HG03354 (cell line): Measurements from ENCODE around the gene ARHGEF26.

ENCODE experiments used
- ATAC-seq: cut with Tn5 transposase; IDR thresholded peaks from one replicate; pipeline ENCODE4 v1.9.1; 2021; ENCODE audit warnings: mild to moderate bottlenecking; ENCODE audit not compliant: unreplicated experiment, poor library complexity, severe bottlenecking

Gene ARHGEF26

GRCh38 chr3:154112146-154112852, 8.9 kb upstream of the ARHGEF26 start:
- no peak for ATAC-seq

GRCh38 chr3:154113609-154114008, 7.6 kb upstream of the ARHGEF26 start:
- no peak for ATAC-seq

- no peak for ATAC-seq
Observed at GRCh38 chr3:154115332-154115731, 5.9 kb upstream of the ARHGEF26 start.

GRCh38 chr3:154119951-154120350, 1.2 kb upstream of the ARHGEF26 start:
- no peak for ATAC-seq

GRCh38 chr3:154121701-154122551, 736 bp downstream of the ARHGEF26 start:
- peak; percentile 53 for ATAC-seq

GRCh38 chr3:154122552-154122911, 1.3 kb downstream of the ARHGEF26 start:
- no peak for ATAC-seq

GRCh38 chr3:154122912-154123559, 1.8 kb downstream of the ARHGEF26 start:
- no peak for ATAC-seq

GRCh38 chr3:154123906-154124305, 2.7 kb downstream of the ARHGEF26 start:
- no peak for ATAC-seq

GRCh38 chr3:154125378-154126030, 4.3 kb downstream of the ARHGEF26 start:
- ATAC-seq, result no peak

- ATAC-seq, result no peak
Observed at GRCh38 chr3:154126651-154127050, 5.5 kb downstream of the ARHGEF26 start.

- ATAC-seq, result no peak
Observed at GRCh38 chr3:154129625-154130024, 8.4 kb downstream of the ARHGEF26 start.

GRCh38 chr3:154130540-154130939, 9.3 kb downstream of the ARHGEF26 start:
- ATAC-seq, result no peak

- ATAC-seq, result no peak
Observed at GRCh38 chr3:154131830-154132229, 10.6 kb downstream of the ARHGEF26 start.

GRCh38 chr3:154132777-154133375, 11.7 kb downstream of the ARHGEF26 start:
- no peak for ATAC-seq

- ATAC-seq, result no peak
Observed at GRCh38 chr3:154135511-154136173, 14.5 kb downstream of the ARHGEF26 start.

- no peak for ATAC-seq
Observed at GRCh38 chr3:154137036-154137435, 15.8 kb downstream of the ARHGEF26 start.

GRCh38 chr3:154139996-154140436, 18.8 kb downstream of the ARHGEF26 start:
- ATAC-seq, result no peak

- ATAC-seq, result no peak
Observed at GRCh38 chr3:154142608-154143007, 21.4 kb downstream of the ARHGEF26 start.

- ATAC-seq, result no peak
Observed at GRCh38 chr3:154143873-154144272, 22.7 kb downstream of the ARHGEF26 start.
